T-helper 9 cell (primary cell): Measurements from ENCODE around the gene PRKCZ.

ENCODE experiments used
- DNase-seq: peaks from one replicate; pipeline ENCODE4 v3.0.0-alpha.2; 2020

The PRKCZ gene

DNA sequence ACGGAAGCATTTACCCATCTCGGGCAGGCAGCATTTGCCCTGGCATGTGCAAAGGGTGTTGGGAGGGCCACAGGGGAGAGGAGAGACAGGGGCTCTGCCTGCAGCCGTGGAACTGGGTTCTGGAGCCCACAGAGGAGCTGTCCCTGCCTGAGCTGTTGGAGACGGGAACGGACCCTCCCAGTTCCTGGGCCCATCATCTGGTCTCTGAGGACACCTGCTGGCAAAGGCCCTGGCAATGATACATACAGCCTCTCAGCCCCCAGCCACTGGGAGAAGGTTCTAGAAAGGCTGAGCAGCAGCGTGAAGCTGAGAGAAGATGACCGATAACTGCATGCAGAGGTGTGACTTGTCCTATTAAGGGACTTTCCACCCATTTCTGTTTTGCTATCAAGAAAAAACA is 113.0 kb downstream of the PRKCZ start:
- no peak for DNase-seq

DNA sequence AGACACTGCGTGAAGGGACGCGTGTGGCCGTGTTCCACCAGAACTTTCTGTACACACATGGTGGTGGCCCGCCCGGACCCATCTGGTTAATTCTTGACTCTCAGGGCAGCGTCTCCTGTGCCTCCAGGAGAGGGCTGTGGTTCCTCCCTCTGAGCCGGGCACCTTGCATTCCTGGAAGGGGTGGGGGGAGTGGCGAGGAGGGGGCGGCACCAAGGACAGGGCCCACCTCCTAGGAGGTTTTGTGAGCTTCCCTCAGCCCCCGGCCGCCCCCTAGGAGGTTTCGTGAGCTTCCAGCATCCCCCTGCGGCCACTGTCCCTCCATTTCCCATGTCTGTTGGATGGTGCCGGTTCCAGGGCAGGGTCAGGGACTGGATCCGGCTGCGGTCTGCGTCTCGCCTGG is 115.4 kb downstream of the PRKCZ start:
- DNase-seq = no peak

DNA sequence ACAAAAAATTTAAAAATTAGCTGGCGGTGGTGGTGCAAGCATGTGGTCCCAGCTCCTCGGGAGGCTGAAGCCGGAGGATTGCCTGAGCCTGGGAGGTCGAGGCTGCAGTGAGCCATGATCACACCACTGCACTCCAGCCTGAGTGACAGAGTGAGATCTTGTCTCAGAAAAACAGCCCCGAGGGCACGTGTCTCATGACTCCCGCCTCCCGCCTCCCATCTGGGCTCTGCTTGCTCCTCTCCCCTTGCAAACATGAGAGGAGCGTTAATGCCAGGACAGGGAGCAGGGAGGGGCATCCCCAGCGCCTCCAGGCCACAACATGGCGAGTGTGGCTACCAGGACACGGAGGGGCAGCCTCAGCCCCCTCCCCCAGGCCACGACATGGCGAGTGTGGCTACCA is 116.0 kb downstream of the PRKCZ start:
- DNase-seq = no peak

DNA sequence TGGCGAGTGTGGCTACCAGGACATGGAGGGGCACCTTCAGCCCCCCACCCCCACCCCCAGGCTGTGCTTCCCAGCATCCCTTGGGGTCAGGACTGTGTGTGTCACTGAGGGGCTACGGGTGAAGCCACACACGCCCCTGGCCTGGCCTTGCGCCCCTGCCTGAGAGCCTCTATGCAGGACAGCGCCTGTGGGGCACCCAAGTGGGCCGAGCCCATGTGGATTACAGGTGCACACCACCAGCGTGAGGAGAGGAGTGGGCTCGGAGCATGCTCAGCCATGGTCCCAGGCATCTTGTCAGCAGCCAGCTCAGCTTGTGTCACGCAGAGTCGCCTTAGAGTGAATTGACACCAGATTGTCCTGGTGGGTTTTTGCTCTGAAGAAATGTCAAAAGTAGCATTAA is 116.5 kb downstream of the PRKCZ start:
- no peak for DNase-seq

DNA sequence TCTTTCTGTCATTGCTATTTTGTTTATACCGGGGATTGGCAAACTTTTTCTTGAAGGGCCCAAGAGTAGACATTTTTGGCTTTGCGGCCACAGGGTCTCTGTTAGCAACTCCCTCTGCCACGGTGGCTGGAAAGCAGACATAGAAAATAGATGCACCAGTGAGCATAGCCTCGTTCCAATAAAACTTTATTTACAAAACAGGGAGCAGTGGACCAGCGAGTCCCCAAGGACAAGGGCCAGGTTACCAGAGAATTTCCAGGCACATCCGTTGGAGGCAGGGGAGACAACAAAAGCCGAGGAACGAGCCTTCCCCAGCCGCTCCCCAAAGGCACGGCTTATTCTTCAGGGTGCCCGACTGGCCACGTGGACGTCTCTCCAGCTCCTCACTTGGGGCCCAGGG is 117.9 kb downstream of the PRKCZ start:
- no peak for DNase-seq

DNA sequence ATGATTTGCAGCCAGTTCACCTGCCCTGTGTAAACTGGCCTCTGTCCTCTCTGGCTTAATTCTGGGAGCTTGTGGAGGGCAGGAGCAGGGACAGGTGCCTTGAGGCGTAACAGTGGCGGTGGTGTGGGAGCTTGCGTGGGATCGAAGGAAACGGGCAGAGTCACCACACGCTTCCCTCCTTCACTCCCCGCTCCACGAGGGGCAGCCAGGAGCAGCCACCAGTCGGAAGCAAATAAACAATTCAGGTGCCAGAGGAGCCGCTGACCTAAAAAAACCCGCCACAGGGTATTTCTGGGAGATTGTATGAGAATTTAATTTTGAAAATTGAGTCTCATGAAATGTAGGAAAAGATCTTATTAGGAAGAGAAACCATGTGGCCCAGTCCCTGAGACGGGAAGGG is 118.3 kb downstream of the PRKCZ start:
- DNase-seq = no peak

DNA sequence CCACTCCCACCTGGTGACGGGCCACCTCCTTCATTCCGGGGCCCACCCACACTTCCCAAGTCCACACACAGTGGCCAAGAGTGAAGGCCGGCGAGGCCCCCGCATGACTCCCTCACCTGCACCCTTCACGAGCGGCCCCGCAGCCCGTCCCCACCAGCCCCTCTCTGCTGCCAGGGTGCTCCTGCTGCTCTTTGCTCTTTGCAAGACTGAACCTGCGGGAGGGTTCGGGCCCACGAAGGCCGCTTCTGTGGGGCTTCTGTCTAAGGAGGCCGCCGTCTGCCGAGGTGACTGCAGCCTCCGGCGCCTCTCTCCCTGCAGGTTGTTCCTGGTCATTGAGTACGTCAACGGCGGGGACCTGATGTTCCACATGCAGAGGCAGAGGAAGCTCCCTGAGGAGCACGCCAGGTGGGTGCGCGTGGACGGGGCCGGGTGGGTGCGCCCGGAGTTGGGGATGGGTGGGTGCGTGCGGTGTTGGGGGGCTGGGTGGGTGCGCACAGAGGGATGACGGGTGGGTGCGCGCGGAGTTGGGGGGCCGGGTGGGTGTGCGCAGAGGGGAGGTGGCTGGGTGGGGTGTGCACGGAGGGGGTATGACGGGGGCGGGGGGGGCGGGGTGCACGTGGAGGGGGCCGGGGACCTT is 119.1 kb downstream of the PRKCZ start:
- no peak for DNase-seq

DNA sequence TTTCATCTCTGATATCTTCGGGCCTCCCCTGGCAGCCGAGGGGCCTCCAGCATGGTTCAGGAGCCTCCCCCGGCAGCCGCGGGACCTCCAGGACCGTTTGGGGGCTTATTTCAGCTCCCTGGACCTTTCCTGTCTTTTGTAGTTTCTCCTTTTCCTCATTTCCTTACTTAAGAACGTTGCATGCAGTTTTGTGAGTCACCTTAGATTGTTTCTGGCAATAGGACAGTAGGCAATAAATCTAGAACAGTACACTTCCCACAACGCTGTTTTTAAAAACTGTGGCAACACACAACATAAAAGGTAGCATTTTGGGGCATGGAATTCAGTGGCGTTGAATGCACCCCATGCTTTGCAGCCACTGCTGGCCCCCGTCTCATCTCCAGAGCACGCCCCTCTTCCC is 120.0 kb downstream of the PRKCZ start:
- DNase-seq = no peak

DNA sequence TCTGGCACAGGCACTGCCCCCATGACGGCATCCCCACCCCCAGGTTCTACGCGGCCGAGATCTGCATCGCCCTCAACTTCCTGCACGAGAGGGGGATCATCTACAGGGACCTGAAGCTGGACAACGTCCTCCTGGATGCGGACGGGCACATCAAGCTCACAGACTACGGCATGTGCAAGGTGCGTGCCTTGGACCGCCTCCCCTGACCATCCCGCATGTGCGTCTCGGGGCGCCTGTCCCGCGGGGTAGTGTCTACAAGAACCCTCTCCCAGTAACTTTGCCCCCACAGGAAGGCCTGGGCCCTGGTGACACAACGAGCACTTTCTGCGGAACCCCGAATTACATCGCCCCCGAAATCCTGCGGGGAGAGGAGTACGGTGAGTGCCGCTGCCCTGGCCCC is 121.8 kb downstream of the PRKCZ start:
- DNase-seq = no peak

DNA sequence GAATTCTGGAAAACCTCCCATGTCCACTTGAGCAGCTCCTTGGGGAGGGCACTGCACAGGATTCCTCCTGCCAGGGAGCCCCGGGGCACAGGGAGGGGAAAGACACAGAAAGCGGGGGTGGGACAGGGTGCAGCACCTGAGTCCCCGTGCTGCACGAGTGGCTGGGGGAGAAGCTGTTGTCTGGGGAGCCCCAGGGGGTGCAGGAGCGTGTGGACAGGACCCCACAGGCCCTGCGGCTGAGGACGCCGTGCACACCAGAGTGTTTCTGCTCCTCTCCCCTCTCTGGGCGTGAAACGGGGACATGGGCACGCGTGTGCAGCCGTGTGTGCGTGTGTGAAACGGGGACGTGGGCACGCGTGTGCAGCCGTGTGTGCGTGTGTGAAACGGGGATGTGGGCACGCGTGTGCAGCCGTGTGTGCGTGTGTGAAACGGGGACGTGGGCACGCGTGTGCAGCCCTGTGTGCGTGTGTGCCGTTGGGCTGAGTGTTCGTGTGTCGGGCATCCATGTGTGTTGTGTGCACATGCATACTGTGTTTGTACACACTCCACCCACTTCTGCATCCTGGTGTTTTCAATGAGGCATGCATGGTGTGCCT is 122.4 kb downstream of the PRKCZ start:
- no peak for DNase-seq

DNA sequence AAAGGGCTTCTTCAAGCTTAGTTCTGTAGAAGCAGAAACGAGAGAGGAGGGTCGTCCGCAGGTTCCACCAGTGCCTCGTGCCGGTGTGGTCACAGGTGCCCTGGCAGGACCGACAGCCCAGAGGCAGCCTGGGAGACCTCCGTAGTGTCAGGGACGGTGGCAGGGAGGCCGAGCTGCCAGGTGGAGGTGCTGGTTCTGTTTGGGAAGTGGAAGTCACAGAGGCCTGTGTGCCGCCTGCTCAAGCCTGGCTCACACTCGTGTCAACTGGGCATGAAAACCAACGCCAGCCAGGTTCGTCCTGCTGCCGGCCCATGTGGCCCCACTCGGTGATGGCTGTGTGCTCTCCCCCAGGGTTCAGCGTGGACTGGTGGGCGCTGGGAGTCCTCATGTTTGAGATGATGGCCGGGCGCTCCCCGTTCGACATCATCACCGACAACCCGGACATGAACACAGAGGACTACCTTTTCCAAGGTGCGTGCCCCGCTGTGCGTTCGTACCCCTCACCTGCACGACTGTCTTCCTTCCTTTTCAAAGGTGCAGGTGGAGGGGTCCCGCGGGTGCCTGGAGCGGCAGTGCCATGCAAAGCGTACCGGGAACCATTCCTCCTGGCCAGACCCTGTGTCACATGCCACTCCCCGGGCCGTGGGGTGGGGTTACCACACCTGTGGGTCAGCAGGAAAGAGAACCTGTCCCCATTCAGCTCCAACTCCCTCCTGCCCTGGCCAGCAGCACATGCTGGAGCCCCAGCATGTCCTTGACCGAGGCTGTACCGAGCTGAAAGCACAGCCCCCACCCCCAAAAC is 123.5 kb downstream of the PRKCZ start:
- DNase-seq = no peak

DNA sequence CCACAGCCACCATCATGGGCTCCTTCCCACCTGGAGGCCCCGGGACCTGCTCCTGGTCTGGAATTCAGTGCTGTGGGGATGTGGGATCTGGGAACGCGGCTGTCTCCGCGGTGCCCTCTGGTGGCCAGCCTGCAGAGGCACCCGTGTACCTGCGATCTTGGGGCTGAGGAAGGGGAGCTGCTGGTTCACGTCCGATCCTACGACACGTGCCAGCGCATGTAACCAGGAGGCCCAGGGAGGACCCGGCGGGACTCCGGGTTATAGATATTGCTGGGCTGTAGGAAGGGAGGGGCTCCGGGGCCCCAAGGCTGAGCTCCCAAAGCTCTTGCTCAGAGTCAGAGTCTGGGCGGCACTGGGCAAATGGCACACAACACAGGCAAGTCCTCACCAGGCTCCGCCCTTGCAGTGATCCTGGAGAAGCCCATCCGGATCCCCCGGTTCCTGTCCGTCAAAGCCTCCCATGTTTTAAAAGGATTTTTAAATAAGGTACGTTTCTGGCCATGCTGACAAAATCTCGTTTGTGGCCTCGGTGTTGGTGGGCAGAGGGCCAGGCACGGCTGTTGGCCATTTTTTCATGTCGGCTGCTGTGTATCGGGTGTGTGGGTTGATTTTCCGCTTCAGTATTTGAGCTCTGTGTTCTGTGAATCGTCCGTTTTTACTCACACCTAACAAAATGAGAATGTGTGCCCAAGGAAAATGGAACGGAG is 124.3 kb downstream of the PRKCZ start:
- no peak for DNase-seq

DNA sequence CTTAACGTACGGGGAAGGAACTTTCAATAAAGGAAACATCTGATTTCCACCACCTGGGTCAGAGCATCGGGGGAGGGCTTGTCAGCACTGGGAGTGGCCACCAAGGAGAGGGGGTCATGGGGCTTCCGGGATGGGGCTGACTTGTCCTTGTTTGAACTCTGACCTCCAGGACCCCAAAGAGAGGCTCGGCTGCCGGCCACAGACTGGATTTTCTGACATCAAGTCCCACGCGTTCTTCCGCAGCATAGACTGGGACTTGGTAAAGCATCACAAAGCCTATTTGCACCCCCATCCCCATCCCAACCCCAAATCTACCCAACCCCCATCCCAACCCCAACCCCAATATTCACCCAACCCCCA is 124.8 kb downstream of the PRKCZ start:
- no peak for DNase-seq

DNA sequence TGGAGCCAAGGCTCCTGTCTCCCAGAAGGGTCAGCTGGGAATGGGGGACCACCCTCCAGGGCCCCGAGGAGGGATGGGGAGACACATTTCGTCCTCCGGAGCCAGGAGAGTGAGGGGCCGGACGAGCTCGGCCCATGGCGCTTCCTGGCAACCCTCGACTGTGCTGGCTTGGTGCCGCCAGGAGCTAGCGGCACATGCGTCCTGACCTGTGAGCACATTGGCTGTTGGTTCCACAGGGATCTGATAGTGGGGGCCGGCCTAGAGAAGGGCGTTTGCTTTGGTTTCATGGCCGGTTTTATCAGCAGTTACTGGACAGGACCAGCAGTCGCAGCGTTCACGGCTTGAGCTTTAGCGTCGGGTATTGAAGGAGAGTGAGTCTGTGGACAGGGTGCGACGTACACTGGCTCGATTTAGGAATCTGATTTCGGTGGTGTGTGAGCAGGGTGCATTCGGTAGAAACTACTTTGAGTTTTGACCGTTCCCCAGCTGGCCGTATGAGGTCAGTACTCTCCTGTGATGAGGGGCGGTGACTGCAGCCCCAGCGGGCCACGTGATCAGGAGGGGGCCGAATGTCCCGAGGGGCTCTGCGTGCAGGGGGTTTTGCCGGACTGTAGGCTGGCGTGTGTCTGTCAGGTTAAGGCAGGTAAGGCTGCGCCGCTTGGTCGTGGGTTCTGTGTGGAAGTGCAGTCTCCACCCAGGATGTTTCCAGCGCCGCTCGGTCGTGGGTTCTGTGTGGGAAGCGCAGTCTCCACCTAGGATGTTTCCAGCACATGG is 125.7 kb downstream of the PRKCZ start:
- DNase-seq = no peak

DNA sequence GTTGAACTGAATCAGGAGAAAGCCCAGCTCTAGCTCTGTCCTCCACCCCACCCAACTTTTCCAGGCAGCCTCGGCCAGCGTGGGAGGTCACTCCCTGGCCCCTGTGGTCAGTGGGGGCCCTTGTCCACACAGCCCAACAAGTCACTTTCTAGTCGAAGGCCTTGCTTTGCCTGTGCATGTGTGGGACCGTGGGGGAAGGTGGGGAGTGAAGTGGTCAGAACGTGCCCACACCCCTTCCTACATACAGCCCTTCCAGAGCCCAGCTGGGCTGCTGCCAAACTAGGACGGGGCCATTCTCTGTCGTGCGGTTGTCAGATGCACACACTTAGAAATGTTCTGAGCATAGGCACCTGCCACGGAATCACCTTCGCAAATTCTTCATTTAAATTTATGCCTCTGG is 126.4 kb downstream of the PRKCZ start:
- no peak for DNase-seq

DNA sequence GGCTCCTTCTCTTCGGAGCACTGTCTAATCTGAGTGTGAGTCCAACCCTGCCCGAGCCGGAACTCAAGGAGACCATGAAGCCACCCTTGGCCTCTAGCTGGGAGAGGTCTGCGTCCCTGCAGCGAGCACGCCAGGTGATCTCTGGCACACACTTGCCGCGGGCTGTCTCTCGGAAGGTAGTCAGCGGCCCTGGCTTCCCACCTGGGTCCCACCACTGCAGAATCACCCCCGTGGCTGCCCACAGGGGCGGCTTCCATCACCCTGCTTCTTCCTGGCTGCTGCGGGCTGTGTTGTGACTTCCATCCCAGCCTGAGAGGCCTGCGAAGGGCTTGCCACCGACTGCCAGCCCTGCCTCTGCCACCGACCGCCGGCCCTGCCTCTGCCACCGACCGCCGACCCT is 127.3 kb downstream of the PRKCZ start:
- DNase-seq = no peak

DNA sequence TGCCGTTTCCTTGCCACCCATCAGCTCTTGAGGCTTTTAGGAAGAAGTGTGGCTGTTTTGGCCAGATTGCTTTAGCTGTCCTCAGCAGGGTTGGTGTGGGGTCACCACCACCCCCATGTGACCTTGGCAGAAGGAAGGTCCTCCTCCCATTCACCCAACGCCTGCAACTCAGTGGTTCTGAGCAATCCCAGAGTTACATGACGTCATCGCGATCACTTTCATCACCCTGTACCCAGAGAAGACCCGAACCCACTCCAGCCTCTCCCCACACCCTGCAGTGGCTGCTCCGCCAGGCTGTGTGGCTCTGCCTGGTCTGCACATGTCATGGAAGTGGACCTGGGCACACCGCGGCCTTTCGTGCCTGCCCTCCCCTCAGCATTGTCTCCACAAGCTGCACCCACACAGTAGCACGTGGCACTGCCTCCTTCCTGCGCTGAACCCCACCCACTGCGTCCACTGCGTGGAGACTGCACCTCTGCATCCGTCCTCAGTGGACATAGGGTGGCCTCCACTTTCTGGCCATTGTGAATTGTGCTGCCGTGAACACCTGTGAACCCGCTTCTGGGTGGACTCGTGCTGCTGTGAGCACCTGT is 127.8 kb downstream of the PRKCZ start:
- no peak for DNase-seq

DNA sequence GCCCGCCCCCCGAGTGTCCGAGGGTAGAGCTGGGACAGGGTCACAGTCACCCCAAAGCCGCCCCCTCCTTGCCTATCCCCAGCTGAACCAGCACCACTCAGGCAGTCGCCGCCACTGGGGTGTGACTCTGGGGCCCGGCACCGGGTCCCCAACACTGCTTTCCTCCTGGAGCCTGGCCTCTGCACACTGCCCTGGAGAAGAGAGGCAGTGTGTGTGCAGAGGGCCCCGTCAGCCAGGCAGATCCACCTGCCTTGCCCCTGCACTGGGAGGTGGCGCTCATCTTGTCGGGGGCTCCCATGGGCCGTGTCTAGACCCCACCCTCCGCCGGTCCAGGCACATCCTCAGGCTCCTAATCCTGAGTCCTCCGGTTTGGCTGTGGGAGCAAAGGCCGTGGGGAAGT is 128.7 kb downstream of the PRKCZ start:
- DNase-seq = no peak

DNA sequence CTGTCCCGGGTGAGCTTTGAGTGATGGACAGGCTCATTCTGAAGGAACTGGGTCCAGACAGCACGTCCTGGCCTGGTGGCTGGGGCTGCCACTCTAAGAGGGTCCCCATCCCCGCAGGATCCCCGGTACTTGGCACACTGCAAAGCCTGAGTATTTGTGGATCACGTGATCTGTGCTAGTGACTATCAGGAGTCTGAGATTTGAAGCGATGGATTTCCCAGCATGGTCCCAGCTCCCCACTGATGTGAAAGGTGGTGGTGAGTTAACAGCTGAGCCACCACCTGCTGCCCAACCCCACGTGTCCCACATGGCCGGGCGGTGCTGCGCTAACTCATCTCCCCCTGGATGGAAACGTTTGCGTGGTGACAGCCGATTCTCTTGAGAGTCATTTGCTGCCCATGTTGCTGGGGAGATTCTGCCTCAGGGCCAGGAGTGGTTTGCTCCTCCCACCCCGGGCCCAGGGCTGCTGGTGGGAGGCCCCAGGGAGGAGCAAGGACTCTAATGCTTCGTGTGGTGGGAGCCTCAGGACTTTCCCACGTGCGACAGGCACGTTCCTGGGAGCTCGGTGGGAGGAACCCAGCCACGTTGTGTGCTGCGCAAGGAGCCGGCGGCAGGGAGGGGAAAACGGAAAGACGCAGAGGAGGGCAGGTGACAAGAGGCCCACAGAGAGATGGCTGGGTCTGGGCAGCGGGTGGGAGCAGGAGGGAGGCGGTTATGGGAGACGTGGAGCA is 129.2 kb downstream of the PRKCZ start:
- no peak for DNase-seq

DNA sequence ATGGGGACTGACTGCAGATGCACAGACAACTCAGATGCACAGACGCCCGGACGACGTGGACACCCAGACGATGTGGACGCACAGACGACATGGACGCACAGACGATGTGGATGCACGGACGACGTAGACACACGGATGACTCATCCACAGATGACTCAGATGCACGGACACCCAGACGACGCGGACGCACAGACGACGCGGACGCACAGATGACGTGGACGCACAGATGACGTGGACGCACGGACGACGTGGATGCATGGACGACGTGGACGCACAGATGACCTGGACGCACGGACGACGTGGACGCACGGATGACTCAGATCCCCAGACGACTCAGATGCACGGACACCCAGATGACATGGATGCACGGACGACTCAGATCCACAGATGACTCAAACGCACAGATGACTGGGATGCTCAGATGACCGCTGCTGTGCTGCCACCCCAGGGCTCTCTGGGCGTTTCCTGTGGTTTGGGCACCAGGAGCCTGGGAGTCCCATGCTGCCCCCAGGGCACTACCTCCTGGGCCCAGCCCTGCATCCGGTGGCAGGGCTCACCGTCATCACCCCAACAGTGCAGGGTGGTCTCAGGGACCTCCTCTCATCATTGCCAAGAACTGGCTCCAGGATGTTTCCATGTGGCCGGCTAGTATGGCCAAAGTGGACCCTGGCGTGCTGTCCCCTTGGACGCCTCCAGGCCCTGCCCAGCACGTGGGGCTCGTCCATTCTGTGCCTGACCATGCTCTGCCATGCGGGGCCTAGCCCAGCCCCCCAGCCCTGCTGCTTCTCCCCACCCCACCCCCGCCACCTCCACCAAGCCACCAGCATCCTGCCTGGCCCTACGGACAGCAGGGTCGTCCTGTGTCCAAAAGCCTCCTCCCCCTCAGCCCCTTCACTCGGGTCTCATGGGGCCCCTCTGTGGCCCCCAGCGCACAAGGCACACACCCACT is 130.4 kb downstream of the PRKCZ start:
- DNase-seq = no peak

DNA sequence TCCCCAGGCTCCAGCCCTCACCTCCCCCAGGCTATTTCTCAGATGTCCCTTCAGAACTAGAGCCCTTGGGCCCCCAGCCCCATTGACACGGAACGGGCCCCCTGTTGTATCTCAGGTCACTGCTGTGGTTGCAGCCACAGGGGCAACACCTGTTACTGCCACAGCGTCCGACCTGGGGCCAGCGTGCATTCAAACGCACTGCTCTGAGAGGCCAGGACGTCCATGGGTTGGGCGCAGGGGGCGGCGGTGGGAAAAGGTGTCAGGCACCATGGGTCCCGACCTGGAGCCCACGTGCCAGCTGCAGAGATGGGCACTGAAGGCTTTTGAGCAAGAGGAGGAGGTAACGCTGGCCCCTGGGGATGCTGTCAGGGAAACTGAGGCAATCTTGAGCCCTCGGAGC is 131.1 kb downstream of the PRKCZ start:
- no peak for DNase-seq
